Erythroblast (primary cell): ENCODE measurements around the gene ZBTB42.

Experiments
- GATA1 ChIP-seq: IDR thresholded peaks from 2 replicates; pipeline ENCODE4 v1.6.1; 2011; ENCODE audit warnings: low read depth, mild to moderate bottlenecking, control low read depth, low read length, moderate library complexity
- POLR2A ChIP-seq: IDR thresholded peaks from 2 replicates; pipeline ENCODE4 v1.6.1; 2011; ENCODE audit warnings: mild to moderate bottlenecking, low read length

GRCh38 chr14:104806625-104807465 lies 5.9 kb downstream of the ZBTB42 start:
- TF ChIP-seq POLR2A (no peak), GATA1 (no peak)
